ENCODE data around the gene LUZP2.

Gene LUZP2

DNA sequence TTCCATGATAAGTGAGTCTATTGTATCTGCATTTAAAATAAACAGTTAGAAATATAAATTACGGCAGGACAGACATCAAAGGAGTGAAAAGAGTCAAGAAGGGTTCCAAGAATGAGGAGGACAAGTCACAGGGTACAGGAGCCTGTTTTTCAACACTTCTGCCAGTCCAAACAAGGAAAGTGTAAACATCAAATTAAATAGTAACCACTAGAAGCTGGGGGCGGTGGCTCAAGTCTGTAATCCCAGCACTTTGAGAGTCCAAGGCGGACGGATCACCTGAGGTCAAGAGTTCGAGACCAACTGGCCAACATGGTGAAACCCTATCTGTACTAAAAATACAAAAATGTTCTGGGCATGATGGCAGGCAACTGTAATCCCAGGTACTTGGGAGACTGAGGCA is 219.6 kb downstream of the LUZP2 start:
- no peak for DNase-seq (ENCODE audit: low read depth)

DNA sequence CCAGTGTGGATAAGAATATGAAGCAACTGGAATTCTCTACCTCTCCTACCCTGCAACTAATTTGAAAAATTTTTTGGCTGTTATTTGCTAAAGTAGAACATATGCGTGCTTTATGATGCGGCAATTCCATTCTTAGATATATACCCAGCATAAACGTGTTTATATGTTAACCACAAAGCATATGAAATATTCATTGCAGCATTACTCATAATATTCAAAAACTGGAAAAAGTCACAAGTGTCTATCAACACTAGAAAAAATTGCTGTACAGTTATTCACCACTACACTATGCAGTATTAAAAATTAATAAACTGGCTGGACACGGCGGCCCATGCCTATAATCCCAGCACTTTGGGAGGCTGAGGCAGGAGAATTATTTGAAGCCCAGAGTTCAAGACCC is 226.4 kb downstream of the LUZP2 start:
- no peak for DNase-seq (ENCODE audit: low read depth)

DNA sequence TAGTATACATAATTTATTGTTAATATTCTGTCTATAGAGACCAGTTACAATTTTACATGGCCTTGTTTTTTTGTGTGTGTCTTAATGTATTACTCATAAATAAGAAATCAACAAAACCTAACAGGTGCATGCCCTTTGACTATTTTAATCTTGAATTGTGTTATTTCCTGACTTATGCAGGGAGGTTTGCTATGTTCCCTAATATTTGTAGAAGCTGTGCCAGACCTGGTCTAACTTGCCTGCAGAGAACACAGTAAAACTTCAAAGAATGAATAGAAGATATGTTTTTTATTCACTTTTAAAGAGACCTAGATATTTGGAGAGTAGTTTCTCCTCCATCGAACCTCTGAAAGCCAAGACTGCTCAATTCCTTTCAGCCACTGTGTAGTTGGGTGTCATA is 234.7 kb downstream of the LUZP2 start:
- no peak for DNase-seq (ENCODE audit: low read depth)

DNA sequence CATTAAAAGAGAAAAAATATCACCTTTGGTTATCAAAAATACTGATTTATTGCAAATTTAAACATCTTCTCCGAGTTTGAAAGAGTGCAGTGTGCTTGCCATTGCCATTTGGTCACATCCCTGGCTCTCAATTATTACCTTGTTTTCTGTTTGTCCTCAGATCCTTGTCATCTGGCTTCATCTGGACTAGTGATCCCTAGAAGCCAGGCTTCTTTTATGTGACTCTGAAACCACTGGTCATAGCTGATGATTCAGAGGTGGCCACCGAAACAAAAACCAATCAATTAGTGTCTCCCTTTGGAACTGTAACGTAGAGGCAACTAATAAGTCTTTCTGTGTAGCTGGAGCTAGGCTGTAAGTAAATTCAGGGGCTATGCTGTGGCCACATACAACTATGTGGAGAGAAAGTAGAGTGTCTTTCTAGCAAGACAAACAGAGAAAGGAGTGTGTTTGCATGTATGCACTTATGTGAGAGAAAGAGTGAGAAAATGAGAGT is 237.9 kb downstream of the LUZP2 start:
- no peak for DNase-seq (ENCODE audit: low read depth)

DNA sequence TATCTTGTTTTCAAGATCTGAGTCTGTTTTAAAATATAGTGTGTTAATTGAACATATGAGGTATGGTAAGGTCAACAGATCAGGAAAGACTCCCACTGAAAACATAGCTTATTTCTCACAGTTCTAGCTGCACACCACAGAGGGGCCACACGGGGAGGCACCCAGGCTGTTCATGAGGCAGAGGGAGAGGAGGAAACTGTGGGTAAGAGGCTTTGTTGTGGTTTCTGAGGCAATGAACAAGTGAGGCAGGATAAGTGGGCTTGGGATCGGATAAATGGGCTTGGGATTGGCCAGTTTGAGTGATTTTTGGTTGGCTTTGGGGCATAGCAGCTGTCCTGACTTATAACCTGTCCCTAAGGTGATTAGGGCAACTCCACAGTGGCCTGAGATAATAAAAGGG is 242.1 kb downstream of the LUZP2 start:
- no peak for DNase-seq (ENCODE audit: low read depth)

DNA sequence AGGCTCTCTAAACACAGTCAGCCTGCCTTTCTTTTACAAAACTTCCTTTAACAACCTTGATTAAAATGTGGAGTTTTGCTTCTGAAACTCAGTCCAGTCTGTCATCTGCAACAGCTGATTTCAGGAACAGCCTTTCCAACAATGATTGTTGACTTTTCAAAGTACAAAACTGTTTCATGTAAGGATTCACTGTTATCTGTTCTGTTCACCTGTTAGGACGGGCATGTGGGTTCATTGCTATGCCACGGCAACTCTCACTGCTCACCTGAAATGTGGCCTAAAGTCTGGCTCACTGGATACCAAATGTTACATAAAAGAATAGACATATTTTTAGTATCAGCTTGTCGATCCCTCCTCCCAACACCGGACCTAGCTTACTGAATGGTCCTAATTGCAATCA is 242.8 kb downstream of the LUZP2 start:
- DNase-seq (ENCODE audit: low read depth) = no peak

DNA sequence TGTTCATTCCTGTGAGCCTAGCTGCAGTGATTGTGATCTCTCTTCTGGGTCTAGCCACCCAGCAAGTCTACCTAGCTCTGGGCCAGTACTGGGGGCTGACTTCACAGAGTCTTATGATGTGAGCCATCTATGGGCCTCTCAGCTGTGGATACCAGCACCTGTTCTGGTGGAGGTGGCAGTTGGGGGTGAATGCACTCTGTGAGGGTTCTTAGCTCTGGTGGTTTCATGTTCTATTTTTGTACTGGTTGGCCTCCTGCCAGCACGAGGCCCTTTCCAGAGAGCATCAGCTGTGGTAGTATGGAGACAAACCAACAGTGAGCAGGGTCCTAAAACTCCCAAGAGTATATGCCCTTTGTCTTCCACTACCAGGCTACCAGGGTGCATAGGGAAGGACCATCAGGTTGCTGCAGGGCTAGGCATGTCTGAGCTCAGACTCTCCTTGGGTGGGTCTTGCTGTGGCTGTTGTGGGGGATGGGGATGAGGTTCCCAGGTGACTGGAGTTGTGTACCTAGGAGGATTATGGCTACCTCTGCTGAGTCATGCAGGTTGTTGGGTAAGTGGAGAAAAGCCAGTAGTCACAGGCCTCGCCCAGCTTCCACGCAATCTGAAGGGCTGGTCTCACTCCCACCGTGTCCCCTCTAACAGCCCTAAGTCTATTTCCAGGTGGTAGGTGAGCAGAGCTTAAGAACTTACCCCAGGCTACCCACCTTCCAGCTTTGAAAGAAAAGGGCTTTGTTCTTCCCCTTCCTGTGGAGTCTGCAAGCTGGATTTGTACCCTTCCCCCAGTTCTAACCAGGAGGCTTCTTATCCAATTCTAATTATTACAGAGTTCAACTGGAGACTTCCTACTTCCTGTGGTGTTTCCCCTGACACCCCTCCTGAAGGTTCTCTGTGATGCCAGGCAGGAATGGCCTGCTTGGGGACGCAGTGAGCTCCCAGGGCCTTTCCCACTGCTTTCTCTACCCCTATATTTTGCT is 250.7 kb downstream of the LUZP2 start:
- no peak for DNase-seq (ENCODE audit: low read depth)

DNA sequence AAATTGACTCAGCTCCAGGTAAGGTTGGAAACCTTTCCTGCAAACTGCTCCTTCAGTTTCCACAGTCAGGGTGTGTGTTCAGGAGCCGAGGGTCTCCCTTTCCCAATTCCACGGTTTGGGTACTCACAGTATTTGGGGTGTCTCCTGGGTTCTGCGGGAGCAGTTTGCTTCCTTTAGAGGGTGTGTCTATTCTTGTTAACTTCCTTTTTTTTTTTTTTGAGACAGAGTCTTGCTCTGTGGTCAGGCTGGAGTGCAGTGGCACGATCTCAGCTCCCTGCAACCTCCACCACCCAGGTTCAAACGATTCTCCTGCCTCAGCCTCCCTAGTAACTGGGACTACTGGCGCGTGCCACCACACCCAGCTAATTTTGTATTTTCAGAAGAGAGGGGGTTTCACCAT is 251.4 kb downstream of the LUZP2 start:
- no peak for DNase-seq (ENCODE audit: low read depth)

DNA sequence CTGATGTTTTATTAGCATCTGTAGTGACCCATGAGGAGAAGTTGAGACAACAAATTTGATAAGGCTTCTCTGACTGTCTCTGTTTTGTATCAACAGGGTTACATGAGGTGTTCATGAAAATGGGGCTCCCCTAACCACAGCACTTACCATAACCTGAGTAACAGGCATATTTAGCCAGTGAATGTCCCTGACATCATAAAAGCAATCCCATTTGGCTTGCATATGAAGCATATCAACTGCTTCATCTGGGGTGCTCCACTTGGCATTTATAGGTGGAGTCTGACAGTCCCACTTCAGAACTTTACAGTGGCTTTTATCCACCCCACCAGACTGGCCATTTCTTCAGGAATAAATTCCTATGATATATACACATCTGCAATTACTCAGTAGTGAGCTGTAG is 257.6 kb downstream of the LUZP2 start:
- peak; percentile 63 for DNase-seq (ENCODE audit: low read depth)

DNA sequence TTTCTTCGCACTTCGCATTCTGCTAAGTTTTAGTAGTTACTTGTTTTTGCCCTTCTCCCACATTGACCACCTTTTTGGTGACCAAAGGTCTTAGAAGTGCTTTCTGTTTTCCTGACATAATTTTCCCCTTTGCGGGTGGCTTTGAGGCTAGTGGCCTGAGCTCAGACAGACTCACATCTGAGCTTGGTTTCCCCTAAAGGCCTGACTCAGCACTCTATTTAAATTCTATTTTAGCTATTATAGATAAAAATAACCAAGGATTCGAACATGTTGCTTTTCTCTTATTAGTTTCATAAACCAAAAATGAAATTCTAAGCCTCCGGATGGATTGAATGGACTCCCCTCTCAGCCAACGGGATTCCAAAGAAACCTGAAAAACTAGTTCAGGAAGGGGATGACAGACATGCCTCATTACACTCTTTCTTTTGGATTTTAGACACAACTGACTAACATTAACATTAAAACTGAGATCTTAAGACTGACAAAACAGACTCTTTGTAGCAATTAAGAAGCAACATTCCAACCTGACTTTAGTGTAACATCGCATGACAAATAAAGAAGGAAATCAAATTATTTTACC is 258.5 kb downstream of the LUZP2 start:
- DNase-seq (ENCODE audit: low read depth) = no peak

DNA sequence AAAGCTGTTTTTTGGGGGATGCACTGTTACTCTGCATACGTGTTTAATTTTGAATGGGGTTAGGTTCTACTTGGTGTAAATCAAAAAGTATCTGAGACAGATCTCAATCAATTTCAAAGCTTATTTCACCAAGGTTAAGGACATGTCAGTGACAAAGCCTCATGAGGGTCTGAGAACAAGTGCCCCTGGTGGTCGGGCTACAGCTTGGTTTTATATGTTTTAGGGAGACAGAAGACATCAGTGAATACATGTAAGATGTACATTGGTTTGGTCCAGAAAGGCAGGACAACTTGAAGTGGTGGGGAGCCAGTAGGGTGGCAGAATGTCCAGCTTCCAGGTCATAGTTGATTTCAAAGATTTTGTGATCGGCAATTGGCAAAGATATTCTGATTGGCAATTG is 262.9 kb downstream of the LUZP2 start:
- DNase-seq (ENCODE audit: low read depth) = no peak

DNA sequence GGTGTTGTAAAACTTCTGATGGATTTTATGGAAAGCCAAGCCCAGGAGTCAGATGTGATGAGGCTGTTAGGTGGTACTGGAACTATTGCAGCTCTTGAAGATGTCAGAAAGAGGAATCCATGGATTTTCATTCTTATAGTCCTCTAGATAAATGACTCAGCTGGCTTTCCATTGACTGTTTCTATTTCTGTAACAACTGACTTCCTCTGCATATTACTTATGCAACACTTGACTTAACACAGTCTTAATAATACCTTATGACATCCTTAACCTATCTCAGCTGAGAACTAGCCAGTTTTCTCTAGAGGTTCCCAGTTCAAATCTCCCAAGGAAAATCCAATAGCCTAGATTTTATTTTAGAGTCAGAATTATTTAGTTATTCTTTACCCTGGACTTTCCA is 263.8 kb downstream of the LUZP2 start:
- DNase-seq (ENCODE audit: low read depth) = peak; percentile 29

DNA sequence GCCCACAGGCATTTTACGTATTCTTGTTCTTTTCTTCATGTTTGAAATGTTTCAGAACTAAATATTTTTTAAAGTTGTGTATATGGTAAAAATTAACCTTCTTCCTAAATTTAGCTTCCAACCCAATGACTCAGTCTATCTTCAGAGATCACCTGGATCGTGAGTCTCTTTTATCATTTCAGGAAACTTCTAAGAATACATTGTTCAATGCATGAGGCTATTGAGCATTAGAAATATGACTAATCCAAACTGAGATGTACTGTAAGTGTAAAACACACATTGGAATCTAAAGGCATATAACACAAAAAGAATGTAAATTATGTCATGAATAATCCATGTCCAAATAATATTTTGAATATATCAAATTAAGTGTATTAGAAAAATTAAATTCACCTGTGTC is 265.2 kb downstream of the LUZP2 start:
- no peak for DNase-seq (ENCODE audit: low read depth)

DNA sequence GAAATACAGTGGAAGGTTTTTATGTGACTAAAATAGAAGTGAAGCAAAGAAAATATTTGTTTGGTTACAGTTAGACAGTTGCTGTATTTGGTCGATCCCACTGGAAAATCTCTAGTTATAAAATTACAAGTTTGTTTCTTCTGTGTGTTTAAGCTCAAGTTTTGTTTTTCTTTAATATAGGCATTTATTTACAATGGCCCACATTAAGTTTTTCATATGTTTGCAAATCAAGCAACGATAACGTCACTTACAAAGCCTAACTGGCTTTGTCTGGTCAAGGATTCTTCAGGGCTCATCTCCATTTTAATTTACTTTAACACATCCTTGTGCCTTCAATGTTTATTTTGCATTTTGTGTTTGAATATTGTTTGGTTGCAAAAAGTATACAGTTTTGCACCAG is 270.6 kb downstream of the LUZP2 start:
- DNase-seq (ENCODE audit: low read depth) = no peak

DNA sequence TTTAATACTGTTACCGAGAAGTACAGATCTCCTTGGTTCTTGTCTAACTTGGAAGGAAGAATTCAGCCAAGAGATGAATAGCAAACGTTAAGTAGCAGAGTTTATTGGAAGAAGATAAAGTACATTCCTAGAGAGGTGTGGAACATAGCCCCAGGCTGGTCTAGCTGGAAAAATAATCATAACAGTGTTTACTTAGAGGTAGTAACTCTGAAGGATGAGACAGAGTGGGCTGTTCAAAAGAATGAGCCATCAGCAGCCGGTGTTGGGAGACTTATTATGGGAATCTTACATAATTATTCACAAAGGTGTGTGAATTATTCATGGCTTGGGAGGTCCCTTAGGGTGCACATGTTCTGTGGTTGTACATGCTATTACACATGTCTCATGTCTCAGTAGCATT is 276.5 kb downstream of the LUZP2 start:
- no peak for DNase-seq (ENCODE audit: low read depth)

DNA sequence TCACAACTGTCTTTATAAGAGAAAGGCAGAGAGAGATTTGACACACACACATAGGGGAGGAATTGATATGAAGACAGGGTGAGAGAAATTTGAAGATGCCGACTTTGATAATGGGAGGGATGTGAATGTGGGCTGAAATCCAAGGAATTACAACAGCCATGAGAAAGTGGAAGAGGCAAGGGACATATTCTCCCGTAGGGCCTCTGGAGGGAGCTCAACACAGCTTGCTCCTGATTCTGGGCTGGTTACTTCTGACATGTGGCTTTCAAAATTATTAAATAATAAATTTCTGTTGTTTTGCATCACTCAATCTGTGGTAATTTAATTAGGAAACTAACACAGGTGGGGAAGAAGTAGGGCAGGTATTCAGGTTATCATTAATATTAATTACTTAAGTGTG is 282.9 kb downstream of the LUZP2 start:
- DNase-seq (ENCODE audit: low read depth) = no peak

DNA sequence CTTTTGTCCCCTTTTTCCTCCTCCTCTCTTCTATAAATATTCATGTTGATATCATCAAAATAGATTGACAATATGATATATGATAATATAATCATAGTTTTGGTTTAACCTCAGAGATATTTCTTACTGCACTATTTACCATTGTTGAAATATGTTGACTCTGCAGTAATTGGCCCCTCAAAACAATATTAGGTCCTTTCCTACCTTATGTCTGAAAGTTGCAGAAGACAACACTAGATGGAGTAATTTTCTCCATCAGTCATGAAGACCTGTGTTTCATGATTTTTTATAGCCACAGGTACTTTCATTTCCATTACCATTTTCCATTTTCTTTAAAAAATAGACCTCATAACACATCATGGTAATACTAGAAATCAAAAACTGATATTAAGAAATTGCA is 284.4 kb downstream of the LUZP2 start:
- DNase-seq (ENCODE audit: low read depth) = no peak

DNA sequence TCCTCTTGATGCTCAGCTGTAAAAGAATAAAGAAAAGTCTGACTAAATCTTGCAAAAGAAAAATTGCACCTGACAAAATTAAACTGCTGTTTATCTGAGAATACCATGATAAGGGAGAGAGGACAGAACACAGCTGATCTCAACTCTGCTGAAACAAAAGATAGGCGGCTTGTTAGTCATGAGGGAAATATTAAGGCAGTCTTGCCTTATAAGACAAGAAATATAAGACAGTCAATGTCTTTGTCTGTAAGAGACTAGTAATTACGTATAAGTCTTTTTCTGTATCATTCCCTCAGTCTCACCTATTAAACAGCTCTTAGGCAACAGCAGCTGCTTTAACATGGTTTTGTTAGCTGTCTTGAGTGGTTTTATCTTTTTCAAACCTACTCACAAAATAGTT is 296.6 kb downstream of the LUZP2 start:
- no peak for DNase-seq (ENCODE audit: low read depth)

DNA sequence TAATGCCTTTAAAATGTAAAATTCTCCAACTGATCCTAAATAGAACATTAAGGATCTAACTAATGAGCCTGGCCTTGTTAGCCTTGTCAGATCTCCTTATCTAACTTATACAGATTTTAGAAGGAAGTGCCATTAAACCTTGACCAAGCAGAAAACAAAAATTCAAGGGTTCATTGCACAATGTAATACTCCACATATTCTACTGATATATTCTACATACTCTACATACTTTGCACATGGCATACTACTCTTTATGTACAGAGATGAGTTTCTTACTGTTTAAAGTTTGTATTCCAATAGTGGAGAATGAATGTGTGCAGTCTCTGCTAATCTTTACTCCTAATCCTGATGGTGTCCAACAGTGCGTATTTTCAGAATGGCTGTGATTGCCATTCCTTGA is 297.2 kb downstream of the LUZP2 start:
- no peak for DNase-seq (ENCODE audit: low read depth)

DNA sequence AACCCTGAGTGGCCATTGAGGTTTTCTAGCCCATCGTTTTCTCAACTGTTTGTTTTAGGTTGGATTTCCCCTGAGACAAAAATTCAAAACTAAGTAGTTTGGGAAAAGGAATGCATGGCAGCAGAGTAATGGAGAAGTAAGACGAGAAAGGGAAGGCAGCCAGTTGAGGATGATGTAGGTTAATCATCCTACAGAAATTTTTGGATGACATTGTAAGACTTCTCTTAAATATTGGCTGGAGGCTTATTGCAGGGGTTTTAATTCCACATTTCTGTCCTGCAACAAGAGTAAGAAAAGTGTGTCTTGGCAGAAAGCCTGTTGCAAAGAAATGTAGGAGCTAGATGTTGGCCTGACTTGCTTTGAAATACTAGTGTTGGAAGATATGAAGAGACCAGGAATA is 308.8 kb downstream of the LUZP2 start:
- no peak for DNase-seq (ENCODE audit: low read depth)

DNA sequence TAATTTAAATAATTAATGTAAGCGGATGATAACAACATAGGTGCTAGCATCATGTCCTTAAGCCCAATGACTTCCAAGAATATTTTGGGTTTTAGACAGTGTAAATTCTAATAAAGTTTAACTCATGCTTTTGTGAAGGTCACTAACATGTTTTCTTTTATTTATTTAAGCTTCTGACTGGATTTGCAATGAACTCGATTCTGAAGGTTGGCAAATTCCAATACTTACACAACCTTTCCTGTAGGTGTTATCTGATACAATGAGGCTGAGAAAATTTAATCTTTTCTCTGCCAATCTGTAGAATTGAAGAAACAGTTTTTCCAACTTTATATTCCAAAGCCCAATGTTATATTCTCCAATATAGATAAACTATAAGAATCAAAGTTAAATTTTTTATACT is 311.3 kb downstream of the LUZP2 start:
- no peak for DNase-seq (ENCODE audit: low read depth)

DNA sequence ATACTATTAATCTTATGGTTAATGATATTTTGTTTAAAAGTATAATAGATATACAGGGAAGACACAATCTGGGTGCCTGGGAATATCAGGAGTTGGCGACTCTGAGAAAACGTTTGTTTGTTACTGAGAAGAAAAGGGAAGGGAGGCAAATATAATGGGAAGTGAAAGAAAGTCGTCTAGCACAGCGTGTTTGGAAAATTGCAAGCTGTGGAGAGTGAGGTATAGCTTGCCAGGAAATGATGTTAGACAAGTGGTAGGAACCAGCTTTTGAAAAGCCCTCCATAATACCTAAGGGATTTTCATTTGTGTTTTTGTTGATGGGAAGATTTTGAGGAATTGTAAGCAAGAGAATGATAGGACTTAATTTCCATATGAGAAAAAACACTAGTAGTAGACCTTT is 322.2 kb downstream of the LUZP2 start:
- no peak for DNase-seq (ENCODE audit: low read depth)

DNA sequence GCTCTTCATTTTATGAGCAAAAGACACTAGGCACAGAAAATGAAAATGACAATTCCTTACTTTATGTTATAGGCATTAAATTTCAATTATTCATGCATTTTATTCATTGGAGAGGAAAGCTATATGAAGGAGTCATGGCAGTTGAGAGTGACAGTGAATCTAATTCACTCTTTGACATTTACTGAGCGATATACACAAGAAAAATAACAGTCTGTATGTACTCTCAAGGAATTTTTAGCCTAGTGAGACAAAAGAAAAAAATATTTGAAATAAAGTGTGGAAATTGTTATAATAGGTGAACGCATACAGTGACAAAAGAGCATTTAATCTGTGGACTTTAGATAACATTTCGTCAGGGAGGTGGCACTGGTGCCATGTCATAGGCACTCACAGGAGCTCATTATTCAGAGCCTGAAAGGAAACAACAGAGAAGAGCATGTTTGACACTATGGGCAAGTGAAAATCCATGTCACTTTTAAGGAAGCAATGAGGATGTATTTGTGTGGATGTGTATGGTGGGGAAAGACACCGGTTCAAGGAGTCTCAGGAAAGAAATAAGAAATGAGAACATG is 323.1 kb downstream of the LUZP2 start:
- DNase-seq (ENCODE audit: low read depth) = no peak
